Activated gamma-delta T cell treated with Interleukin-2 at 50 U/mL for 16 hours (primary cell): ENCODE measurements around the gene PDK1.

Source experiments
- DNase-seq: peaks from one replicate; pipeline ENCODE4 v3.0.0-alpha.2; 2020

The PDK1 gene

DNA sequence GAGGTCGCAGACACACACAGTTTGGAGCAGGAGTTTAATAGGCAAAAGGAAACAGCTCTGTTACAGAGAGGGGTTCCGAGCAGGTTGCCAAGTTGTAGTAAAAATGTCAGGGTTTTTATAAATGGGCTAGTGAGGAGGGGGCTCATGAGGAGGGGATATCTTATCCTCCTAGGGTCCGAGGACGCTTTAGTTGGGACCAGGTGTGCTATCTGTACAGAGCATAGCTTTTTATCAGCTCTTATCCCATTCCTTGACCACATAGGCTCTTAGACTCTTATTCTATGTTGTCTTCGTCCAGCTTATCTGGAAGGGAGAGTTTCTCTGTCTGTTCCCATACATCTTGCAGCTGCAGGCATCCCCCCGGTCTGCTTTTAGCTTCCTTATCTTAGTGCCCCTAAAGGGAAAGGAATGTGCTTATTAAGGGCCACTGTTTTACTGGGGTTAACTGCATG lies 44.7 kb downstream of the PDK1 start:
- no peak for DNase-seq

DNA sequence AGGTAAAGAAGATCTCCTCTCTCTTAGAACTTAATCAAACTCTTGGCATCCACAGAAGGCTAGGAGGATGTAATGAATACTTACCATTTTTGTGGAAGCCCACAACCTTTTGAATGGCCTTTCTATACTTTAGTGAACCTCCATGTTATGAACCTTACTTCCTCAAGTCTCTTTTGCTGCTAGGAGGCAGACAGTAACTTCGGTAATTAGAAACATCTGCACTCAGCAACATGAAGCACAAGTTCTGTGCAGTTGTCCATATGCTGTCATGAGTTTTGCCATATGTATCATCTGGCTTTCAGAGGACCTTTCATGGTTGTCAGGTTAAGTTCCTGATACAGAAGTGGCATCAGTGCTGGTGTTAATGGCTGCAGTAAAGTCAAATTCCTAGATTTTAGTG lies 50.4 kb downstream of the PDK1 start:
- no peak for DNase-seq

DNA sequence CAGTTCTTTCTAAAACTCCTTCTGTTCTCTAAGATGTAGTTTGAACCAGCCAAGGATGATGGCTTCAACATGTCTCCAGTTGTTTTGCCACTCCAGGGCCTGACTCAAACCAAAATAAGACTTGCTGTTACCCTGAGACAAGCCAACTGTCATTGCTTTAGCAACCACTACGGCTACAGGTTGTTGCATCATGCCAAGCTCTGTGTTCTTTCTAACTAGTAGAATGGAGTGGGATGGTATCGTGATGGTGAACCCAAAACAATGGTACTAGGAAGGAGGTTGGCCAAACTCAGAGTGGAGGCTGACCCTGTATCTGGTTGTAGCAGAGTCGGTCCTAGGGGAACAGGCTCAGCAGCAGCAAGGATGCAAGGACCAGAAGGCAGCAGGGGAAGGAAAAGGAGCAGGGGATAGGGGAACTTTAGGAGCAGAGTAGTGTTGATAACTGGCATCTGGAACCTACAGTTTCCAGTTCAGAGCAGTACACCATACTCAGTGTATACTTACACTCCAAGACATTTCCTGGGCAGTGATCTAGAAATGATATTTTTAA lies 51.6 kb downstream of the PDK1 start:
- no peak for DNase-seq

DNA sequence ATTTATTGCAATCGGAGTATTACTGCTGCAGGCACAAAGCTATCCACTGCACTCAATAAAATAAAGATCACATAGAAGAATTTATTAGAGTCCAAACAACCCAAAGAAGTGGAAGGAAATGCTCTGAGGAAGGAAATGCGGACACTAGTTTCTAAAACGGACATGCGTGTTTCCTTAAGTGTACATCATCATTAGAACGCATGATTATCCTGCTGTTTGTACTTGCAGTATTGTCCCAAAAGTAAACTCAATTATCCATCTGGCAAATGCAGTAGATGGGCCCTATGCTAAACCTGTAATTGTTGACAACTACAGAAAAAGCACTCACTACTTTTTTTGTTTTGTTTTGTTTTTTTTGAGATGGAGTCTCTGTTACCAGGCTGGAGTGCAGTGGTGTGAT lies 53.6 kb downstream of the PDK1 start:
- DNase-seq: no peak

DNA sequence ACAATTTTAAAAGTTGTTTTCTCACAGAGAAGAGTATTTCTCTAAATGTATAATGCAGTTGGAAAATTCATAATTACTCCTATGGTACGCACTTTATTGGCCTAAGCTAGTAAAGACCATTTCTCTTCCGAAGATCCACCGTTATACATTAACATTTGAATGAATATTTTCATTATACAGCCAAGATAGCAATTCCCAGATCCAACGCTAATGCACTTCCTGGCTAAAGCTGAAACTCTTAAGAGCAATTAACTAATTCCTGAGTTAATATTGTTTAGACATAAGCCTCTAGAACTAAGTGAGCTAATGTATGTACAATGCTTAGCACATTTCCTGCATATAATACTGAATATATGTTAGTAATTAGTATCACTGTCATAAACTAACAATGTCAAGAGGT lies 56.2 kb downstream of the PDK1 start:
- no peak for DNase-seq

DNA sequence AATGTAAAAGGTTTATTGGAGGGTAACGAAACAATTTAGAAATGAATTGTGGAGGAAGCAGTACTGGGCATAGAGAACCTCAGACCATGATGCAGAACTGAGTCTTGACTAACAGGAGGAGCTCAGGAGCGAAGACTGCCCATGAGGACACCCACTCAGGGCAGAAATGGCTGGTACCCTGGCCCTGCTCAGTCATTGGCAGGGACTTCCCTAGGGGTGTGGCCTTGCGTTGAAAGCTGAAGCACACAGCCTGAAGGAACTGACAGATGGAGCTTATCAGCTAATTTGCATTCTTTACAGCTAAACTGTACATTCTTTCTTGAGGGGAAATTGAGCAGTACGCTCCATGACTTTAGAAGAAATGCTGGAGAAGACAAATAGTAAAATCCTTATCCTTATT lies 57.1 kb downstream of the PDK1 start:
- no peak for DNase-seq

- DNase-seq: no peak
Observed at GRCh38 chr2:172613615-172614231, 57.8 kb downstream of the PDK1 start.

GRCh38 chr2:172614932-172615331 lies 59.0 kb downstream of the PDK1 start:
- no peak for DNase-seq

GRCh38 chr2:172615727-172616261 lies 59.9 kb downstream of the PDK1 start:
- no peak for DNase-seq

GRCh38 chr2:172617115-172617514 lies 61.2 kb downstream of the PDK1 start:
- no peak for DNase-seq

GRCh38 chr2:172623249-172623965 lies 67.5 kb downstream of the PDK1 start:
- DNase-seq: no peak

DNA sequence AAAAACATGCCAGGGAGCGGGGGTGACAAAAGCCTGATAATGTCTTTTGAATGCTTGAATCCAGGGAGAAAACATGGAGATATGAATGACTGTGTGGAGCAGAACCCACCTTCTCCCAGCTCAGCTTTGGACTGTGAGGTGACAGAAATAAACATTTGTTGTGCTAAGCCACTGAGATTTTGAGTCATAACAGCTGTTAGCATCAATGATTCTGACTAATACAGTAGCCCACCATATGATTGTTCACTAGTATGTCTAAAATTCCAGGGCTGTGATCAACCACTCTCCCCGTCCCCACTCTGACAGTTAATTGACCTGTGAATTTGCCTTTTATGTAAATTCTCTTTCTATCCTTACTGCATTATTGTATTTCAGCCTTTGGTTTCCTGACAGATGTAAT lies 69.1 kb downstream of the PDK1 start:
- DNase-seq: no peak

GRCh38 chr2:172627181-172627580 lies 71.3 kb downstream of the PDK1 start:
- no peak for DNase-seq

DNA sequence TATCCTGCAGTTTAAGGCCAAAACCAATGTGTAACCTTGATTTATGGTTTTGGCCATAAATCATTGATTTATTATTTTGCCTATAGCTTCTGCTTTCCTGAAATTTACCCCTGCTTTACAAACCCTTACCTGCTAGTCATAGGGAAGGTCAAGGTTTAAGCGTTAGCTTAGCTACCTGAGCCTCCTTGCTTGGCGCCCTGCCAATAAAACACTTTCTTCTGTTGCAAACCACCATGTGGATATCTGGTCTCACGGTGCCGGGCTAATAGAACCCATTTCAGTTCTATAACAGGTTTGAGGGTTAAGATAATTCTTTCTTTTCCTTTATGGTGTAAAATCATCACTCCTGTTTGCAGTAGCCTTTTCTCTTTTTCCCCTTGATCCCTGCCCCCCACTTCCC lies 72.2 kb downstream of the PDK1 start:
- no peak for DNase-seq

GRCh38 chr2:172629586-172629985 lies 73.7 kb downstream of the PDK1 start:
- no peak for DNase-seq

DNA sequence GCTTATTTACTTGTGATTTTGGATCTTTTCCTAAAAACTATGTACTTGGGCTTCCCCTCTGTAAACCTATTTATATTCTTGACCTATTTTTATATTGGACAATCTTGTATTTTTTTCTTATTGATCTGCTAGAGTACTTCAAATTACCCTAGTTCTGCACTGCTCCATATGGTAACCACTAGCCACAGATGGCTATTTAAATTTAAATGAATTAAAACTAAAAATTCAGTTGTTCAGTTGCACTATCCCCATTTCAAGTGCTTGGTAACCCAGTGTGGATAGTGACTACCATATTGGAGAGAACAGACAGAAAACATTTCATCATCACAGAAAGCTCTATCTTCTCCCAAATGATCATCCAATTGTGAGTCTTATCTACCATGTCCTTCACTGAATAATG lies 74.3 kb downstream of the PDK1 start:
- no peak for DNase-seq

- DNase-seq: no peak
Observed at GRCh38 chr2:172634477-172634876, 78.6 kb downstream of the PDK1 start.

DNA sequence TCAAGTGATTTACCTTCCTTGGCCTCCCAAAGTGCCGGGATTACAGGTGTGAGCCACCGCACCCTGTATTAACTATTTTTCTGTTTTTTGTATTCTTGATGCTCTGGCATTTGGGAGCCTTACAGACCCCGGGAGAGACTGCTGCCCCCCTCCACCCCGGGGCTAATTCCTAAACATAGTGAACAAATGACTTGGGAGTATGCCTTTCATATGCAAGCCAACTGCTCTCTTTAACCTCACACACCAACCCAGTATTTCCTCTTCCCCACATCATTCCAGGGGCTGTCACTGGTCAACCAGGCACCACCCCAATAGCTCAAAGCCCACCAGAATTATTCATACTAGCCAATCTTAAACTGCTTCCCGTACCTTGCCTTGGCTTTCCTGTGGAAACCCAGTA lies 79.7 kb downstream of the PDK1 start:
- no peak for DNase-seq

DNA sequence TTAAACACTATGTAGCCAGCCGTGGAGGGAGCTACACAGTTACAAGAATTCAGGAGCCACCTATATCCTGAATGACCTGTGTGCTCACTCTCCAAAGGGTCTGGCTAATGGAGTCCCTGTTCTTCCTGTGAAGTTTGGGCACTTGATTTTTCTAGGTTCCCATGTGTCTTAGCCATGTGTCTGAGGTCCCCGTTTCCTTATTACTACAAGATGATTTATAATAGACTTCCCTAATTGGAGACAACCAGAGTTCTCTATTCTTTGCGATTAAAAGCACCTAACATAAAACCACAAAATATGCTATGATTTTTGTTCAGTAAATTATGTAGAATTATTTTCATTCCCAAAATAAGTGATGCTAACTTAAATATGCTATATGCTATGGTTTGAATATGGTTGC lies 83.4 kb downstream of the PDK1 start:
- DNase-seq: no peak

- DNase-seq: no peak
Observed at GRCh38 chr2:172639823-172640222, 83.9 kb downstream of the PDK1 start.

DNA sequence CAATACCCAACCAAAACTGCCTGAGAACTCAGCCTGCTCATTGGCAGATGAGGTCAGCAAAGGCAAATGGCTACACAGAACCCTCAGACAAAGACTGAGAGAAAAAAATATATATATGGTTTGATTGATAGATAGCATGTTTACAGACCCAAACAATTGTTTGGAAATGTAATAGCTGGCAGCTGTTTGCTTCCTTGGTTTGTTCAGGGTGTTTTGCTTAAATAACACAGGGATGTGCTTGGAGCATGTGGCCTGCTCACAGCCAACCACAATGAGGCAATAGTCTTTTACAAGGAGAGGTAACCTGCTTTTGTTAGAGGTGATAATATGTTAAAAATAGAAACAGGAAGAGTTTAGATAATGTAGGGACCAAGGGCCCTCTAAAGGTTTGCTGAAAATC lies 84.5 kb downstream of the PDK1 start:
- DNase-seq: no peak

DNA sequence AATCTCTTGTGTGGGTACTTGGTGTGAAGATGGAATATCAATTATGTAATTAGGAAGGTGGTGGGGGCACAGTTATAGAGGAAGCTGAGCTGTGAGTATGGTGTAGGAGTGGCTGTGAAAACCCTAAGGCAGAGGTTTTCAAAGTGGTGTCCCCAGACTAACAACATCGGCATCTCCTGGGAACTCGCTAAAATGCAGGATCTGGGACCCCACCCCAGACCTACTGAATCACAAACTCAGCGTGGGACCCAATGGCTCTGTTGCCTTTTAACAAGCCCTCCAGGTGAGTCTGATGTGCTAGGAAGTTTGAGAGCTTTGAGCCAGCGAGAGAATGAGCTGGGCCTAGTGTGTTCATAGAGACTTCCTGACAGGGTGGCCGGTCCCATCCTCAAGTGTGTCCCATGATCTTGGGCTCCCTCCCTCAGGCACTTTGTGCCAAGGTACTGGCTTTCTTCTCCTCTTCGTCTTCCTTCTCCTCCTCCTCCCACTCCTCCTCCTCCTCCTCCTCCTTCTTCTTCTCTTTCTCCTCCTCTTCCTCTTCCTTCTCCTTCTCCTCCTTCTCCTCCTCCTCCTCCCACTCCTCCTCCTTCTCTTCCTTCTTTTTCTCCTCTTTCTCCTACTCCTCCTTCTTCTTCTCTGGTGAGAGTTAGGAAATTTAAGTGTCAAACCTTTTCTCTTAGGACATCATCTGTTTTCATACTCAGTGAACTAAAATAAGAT lies 86.6 kb downstream of the PDK1 start:
- no peak for DNase-seq

DNA sequence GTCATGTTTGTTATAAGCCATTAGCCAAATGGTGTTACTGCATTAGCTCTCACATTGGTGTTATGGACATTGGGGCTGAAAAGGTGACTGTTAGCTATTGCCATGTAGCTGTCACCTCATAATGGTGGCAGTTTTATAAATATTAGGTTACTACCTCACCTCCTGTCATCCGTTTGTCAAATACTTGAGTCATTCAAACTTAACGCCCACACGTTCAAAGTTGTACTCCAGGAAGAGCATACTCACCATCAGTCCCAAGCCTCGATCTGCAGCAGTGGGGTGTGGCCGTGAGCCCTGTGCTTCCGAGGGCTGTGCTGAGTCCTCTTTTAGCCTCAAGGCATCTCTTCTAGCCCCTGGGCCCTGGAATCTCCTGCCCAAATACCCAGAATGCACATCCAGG lies 87.3 kb downstream of the PDK1 start:
- DNase-seq: no peak

DNA sequence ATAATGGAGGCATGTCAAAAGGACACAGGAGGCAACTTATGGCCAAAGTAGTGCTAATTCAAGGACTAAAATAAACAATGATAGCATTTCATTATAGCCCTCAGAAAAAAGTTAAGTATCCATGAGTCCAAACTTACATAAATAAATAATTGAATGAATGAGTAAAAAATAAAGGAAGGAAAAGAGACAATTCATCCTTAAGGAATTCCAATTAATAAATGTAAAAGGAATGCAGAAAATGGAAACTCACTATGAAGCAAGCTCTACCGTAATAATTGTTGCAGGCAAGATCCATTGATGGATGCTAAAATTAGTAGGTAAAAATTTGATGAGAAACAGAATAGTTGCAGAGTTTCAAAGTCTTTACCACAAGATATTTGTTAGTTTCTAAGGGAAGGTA lies 91.5 kb downstream of the PDK1 start:
- no peak for DNase-seq
